ENCODE data around the gene OR6Y1. TPM values are rescaled to one million over a fixed set of nuclear protein-coding genes. Genes with fewer than 3 reads are reported as not detected.

Gene OR6Y1
- total RNA-seq: not detected
- long read RNA-seq: 0 reads

GRCh38 chr1:158554352-158554751, at the start of gene OR6Y1:
Gene OR6Y1 (minus strand): TSS chr1:158554405. CDS start chr1:158548105, 6,300 bp downstream.
- DNase-seq: no peak
- ATAC-seq: no peak
- intact Hi-C loops (cut with DNase I, micrococcal nuclease): no loop called here

- DNase-seq: no peak
- ATAC-seq: no peak
- intact Hi-C loops (cut with DNase I, micrococcal nuclease): no loop called here
Observed at GRCh38 chr1:158600735-158601134, 46.5 kb upstream of the OR6Y1 start.

GRCh38 chr1:158586942-158587341, 32.7 kb upstream of the OR6Y1 start:
- intact Hi-C loops (cut with DNase I, micrococcal nuclease): no loop called here
- DNase-seq: no peak
- no peak for ATAC-seq

- no peak for ATAC-seq
- intact Hi-C loops (cut with DNase I, micrococcal nuclease): no loop called here
- DNase-seq: no peak
Observed at GRCh38 chr1:158583962-158584361, 29.8 kb upstream of the OR6Y1 start.

GRCh38 chr1:158579733-158580132, 25.5 kb upstream of the OR6Y1 start, which contains the start of gene OR10X1:
Gene OR10X1 (minus strand): TSS chr1:158579899. CDS start chr1:158579899, 0 bp downstream.
- intact Hi-C loops (cut with DNase I, micrococcal nuclease): no loop called here
- DNase-seq (no peak), ATAC-seq (no peak)

GRCh38 chr1:158577561-158577960, 23.4 kb upstream of the OR6Y1 start:
- DNase-seq (no peak), ATAC-seq (no peak)
- intact Hi-C loops (cut with DNase I, micrococcal nuclease): no loop called here

- ATAC-seq: no peak
- intact Hi-C loops (cut with DNase I, micrococcal nuclease): no loop called here
Observed at GRCh38 chr1:158572226-158572625, 18.0 kb upstream of the OR6Y1 start.

GRCh38 chr1:158570480-158570879, 16.3 kb upstream of the OR6Y1 start, which contains the start of gene OR6P1:
Gene OR6P1 (minus strand): TSS chr1:158570580. CDS start chr1:158563604, 6,976 bp downstream.
- intact Hi-C loops (cut with DNase I, micrococcal nuclease): no loop called here
- no peak for ATAC-seq
- no peak for DNase-seq

More at GRCh38 chr1:158572226-158572625, 18.0 kb upstream of the OR6Y1 start:
- no peak for DNase-seq

- ATAC-seq (no peak), DNase-seq (no peak)
- intact Hi-C loops (cut with DNase I, micrococcal nuclease): no loop called here
Observed at GRCh38 chr1:158564608-158565007, 10.4 kb upstream of the OR6Y1 start.

- intact Hi-C loops (cut with DNase I, micrococcal nuclease): no loop called here
- DNase-seq (no peak), ATAC-seq (no peak)
Observed at GRCh38 chr1:158563853-158564252, 9.6 kb upstream of the OR6Y1 start.

- DNase-seq (no peak), ATAC-seq (no peak)
- intact Hi-C loops (cut with DNase I, micrococcal nuclease): no loop called here
Observed at GRCh38 chr1:158559696-158560095, 5.5 kb upstream of the OR6Y1 start.

GRCh38 chr1:158552296-158552695, 1.9 kb downstream of the OR6Y1 start:
- DNase-seq (no peak), ATAC-seq (no peak)
- intact Hi-C loops (cut with DNase I, micrococcal nuclease): no loop called here

- DNase-seq: no peak
- no peak for ATAC-seq
- intact Hi-C loops (cut with DNase I, micrococcal nuclease): no loop called here
Observed at GRCh38 chr1:158547533-158547932, 6.7 kb downstream of the OR6Y1 start.

GRCh38 chr1:158537609-158538008, 16.6 kb downstream of the OR6Y1 start:
- DNase-seq (no peak), ATAC-seq (no peak)
- intact Hi-C loops (cut with DNase I, micrococcal nuclease): no loop called here

- no peak for DNase-seq
- intact Hi-C loops (cut with DNase I, micrococcal nuclease): no loop called here
- no peak for ATAC-seq
Observed at GRCh38 chr1:158534496-158534895, 19.7 kb downstream of the OR6Y1 start.

GRCh38 chr1:158527190-158527815, 26.9 kb downstream of the OR6Y1 start:
- intact Hi-C loops (cut with DNase I, micrococcal nuclease): no loop called here
- DNase-seq: no peak
- ATAC-seq: no peak

GRCh38 chr1:158521666-158522058, 32.5 kb downstream of the OR6Y1 start:
- no peak for ATAC-seq
- intact Hi-C loops (cut with DNase I, micrococcal nuclease): no loop called here
- DNase-seq: no peak

- no peak for ATAC-seq
- no peak for DNase-seq
- intact Hi-C loops (cut with DNase I, micrococcal nuclease): no loop called here
Observed at GRCh38 chr1:158520955-158521665, 33.1 kb downstream of the OR6Y1 start.

GRCh38 chr1:158520021-158520420, 34.2 kb downstream of the OR6Y1 start:
- intact Hi-C loops (cut with DNase I, micrococcal nuclease): no loop called here
- ATAC-seq (no peak), DNase-seq (no peak)

GRCh38 chr1:158516966-158517365, 37.2 kb downstream of the OR6Y1 start:
- ATAC-seq: no peak
- intact Hi-C loops (cut with DNase I, micrococcal nuclease): no loop called here
- no peak for DNase-seq
